Glomerular endothelial cell (primary cell): ENCODE data around the gene PAK1IP1. TPM values are rescaled to one million over a fixed set of nuclear protein-coding genes. Genes with fewer than 3 reads are reported as not detected.
"Not testable (repeated sequence)": the region's sequence is repeated elsewhere in the genome, so short reads cannot be mapped to it uniquely, and the experiment has no call there.

Experiments
- DNase-seq: peaks from one replicate; pipeline ENCODE4 v3.0.0-alpha.2; 2011; ENCODE audit warnings: low read depth, low spot score; ENCODE audit errors: extremely low read depth
- total RNA-seq: library from RNA; depleted of rRNA; stranded (reverse); fragments of >200 nt; gene quantifications from 2 replicates; pipeline ENCODE4 v1.2.3, GENCODE V29; 2015

PAK1IP1 gene
- total RNA-seq, 1 donor from 2014 or later, result 15.9 TPM

DNA sequence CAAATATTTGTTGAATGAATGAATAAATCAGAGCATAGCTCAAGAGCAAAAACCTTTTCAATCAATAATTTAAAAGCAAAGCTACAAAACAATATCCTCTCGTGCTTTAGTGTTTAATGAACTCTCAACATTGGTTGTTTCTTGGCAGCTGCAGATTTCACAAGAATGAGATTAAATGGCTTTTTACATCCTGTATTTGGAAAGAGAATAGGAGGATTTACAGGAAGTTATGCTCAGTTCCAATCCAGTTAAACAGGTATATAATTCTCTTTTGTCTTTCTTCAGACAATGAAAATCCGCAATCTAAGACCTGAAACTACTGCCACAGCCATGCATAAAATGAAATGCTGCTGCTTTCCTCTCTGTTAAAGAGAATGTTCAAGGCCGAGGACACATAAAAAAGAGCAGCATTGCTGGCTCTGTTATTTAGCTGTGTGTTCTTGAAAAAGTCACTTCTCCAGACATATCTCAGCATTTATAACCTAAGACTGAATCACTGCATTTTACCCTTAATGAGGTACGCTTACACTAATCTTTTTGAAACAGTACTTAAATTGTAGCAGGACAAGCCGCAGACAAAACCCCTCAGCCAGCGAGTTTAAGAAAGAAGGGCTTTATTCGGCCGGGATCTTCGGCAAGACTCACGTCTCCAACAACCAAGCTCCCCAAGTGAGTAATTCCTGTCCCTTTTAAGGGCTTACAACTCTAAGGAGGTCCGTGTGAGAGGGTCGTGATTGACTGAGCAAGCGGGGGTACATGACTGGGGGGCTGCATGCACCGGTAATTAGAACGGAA, 3.9 kb upstream of the PAK1IP1 start:
- DNase-seq, result no peak

DNA sequence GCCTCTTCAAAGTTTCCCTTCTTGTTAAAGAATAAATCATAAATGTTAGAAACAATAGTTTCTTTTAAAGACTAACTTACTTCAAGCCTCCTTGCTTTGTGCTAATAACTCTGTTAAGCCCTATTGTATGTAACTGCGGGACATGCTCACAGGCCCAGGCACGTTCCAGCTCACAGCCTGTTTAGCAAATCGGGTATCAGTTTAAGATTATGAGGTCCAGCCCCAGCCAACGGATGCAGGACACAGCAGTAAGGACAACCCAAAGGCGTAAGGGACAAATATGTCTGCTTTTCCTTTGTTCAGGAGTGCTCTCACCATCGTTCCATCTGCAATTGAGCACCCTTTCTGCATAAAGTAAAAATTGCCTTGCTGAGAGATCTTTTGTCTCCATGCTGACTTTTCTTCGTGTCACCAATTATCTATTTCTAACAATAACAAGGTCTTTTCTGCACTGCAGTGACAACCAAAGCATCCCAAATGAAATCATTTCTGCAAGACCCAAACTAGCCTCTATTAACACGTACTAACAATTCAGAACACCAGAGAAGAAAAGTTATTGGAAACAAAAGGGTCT, 1.7 kb upstream of the PAK1IP1 start:
- no peak for DNase-seq

DNA sequence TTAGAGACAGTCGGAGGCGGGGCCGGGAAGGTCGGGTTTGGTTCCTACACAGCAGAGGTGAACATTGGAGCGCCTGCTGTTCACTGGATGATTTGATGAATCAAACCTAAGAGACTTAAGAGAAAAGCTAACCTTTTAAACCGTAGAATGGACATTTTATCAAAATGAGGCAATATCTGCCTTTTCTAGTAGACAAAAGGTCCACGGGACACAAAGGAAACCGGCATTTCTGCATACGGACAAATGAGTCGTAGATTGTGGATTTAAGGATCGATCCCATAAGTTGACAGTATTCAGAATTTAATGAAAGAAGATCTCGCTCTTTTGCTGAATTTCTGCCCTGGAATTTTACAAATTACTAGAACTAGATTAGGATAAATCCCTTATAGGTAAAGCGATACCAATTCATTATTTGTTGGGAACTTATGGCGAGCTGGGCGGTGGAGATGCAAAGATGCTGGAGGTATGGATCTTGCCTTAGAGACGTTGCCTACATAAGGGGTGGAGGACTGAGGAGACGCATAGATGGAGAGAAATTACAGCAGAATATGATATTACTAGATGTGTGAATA, 400 bp downstream of the PAK1IP1 start:
- peak; percentile 7 for DNase-seq

DNA sequence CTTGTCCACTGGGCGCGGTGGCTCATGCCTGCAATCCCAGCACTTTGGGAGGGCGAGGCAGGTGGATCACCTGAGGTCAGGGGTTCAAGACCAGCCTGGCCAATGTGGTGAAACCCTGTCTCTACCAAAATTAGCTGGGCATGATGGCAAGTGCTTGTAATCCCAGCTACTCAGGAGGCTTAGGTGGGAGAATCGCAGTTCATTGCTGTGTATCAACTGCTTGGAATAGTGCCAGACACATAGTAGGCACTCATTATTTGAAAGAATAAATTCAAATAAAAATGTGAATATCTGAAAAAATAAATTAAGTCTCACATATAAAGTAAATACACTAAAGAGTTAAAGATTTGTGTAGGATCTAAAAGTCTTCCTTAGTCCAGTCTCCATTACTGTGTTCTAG, 1.9 kb downstream of the PAK1IP1 start:
- DNase-seq, result no peak

DNA sequence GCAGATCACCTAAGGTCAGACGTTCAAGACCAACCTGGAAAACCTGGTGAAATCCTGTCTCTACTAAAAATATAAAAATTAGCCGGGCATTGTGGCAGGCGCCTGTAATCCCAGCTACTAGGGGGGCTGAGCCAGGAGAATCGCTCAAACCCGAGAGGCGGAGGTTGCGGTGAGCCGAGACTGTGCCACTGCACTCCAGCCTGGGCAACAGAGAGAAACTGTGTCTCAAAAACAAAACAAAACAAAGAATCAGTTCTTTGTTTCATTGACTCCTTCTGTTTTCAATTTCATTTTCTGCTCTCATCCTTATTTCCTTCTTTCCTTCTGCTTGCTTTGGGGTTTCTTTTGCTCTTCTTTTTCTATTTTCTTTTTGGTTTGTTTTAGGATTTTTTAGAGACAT, 19.2 kb downstream of the PAK1IP1 start:
- DNase-seq, result no peak

DNA sequence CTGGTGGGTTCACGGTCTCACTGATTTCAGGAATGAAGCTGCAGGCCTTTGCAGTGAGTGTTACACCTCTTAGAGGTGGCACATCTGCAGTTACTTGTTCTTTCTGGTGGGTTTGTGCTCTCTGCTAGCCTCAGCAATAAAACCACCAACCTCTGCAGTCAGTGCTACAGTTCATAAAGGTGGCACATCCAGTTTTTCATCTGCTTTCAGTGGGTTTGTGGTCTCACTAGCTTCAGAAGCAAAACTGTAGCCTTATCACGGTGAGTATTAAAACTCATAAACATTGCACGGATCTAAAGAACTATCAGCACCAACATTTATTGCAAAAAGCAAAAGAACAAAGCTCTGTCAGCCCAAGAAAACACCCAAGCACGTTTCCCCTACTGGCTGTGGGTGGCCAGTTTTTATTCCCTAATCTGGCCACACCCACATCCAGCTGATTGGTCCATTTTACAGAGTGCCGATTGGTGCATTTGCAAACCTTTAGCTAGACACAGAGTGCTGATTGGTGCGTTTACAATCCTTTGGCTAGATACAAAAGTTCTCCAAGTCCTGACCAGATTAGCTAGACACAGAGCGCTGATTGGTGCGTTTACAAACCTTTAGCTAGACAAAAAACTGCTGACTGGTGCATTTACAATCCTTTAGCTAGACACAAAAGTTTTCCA, 24.7 kb downstream of the PAK1IP1 start:
- DNase-seq, result no peak

DNA sequence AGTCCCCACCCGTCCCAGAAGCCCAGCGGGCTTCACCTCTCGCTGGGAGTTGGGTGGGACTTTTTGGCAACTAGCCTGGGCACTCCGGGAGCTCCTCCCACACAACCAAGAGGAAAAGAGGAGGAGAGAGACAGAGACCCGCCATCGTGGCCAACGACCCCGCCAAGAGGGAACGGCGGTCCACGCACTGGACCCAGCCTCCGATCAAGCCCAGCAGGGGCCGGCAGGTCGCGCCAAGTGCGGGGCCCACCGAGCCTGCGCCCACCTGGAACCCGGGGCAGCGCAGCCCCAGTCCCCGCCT, 25.1 kb downstream of the PAK1IP1 start:
- no peak for DNase-seq

DNA sequence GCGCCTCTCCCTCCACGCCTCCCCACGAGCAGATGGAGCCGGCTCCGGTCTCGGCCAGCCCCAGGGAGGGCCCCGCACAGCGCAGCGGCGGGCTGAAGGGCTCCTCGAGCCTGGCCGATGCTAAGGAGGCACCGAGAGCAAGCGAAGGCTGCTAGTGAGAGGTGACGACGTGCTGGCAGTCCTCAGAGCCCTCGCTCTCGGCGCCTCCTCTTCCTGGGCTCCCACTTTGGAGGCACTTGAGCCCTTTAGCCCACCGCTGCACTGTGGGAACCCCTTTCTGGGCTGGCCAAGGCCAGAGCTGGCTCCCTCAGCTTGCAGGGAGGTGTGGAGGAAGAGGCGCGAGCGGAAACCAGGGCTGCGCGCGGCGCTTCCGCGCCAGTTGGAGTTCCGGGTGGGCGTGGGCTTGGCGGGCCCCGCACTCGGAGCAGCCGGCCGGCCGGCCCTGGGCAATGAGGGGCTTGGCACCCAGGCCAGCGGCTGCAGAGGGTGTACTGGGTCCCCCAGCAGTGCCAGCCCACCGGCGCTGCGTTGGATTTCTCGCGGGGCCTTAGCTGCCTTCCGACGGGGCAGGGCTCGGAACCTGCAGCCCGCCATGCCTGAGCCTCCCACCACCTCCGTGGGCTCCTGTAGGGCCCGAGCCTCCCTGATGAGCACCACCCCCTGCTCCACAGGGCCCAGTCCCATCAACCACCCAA, 25.6 kb downstream of the PAK1IP1 start:
- no peak for DNase-seq

DNA sequence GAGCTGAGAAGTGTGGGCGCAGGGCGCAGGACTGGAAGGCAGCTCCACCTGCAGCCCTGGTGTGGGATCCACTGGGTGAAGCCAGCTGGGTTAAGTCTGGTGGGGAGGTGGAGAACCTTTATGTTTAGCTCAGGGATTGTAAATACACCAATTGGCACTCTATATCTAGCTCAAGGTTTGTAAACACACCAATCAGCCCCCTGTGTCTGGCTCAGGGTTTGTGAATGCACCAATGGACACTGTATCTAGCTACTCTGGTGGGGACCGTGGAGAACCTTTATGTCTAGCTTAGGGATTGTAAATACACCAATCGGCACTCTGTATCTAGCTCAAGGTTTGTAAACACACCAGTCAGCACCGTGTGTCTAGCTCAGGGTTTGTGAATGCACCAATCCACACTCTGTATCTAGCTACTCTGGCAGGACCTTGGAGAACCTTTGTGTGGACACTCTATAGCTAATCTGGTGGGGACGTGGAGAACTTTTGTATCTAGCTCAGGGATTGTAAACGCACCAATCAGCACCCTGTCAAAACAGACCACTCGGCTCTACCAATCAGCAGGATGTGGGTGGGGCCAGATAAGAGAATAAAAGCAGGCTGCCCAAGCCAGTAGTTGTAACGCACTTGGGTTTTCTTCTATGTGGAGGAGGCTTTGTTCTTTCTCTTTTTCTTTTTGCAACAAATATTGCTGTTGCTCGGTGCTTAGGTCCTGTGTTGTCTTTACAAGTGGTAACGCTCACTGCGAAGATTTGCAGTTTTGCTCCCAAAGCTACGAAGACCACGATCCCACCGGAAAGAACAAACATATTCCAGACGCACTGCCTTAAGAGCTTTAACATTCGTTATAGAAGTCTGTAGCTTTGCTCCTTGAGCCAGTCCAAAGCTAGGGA, 26.4 kb downstream of the PAK1IP1 start:
- not testable (repeated sequence) for DNase-seq

DNA sequence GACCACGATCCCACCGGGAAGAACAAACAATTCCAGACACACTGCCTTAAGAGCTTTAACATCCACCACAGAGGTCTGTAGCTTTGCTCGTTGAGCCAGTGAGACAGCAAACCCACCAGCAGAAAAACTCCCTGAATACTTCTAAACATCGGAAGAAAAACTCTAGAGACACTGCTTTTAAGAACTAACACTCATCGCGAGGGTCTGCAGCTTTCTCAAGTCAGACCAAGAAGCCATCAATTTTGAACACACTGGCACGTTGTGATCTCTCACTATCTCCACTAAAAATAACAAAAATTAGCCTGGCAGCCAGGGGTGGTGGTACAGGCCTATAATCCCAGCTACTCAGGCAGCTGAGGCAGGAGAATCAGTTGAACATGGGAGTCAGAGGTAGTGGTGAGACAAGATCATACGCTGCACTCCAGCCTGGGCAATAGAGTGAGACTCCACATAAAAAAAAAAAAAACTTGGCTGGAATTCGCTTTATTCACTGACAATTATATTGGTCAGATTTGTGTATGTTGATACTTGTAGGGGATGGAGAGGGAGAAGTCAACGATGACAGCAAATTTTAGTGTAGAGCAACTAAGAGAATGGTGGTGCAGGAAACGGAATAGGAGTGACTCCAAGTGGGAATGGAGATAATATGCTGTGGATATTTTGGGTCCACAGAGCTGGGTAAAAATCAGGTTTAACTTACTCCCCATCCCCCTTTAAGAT, 27.2 kb downstream of the PAK1IP1 start:
- DNase-seq, result no peak

DNA sequence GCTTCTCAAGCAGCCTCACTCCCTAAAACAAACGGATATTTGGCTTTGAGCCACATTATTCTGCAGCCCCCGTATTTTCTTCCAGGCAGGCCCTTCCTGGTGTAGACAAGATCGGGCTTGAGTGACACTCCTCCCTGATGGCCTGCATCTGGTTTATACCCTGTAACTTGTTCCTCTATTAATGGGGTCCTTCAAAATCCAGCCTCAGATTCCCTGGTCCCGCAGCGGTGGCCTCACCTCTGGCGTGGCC, 27.7 kb downstream of the PAK1IP1 start:
- no peak for DNase-seq

DNA sequence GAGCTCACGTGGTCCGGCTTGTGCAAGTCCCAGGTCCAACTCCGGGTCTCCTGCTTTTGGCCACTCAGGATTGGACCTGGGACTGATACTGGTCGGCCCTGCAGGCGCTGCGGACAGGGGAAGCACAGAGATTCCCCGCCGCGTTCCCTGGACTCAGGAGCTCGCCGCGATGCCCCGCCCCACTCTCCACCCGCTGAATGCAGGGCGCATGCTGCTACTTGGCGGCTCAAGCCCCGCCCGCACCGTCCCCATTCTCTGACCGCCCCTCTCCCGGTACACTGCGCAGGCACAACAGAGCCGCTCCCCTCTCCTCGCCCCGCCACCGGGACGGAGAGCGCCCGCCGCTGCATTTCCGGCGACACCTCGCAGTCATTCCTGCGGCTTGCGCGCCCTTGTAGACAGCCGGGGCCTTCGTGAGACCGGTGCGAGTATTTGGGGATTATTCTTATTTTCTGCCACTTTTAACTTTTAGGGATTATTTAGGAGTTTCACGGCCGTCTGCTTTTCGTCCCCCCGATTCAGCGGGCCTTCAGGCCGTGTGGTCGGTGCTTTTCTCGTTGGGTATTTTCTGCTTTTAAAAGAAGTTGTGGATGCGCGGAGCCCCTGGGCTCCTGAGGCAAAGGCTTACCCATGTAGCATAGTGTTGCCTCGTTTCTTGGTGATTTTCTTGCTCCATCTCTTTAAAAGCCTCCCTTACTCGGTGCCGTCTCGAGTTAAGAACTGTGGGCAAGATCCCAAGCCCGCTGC, 28.2 kb downstream of the PAK1IP1 start, which contains the start of gene TMEM14C:
TSS of gene TMEM14C (plus strand) at position 251 of the 747 bp plus-strand sequence. CDS start 1,544 bp downstream, outside the sequence.
- peak; percentile 60 for DNase-seq

DNA sequence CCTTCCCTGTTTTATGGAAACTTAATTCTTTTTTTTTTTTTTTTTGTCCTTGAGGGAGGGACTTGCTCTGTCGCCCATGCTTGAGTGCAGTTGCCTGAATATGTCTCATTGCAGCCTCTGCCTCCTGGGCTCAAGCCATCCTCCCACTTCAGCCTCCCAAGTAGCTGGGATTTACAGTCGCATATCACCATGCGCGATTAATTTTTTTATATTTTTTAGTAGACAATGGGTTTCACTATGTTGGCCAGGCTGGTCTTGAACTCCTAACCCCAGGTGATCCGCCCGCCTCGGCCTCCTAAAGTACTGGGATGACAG, 28.8 kb downstream of the PAK1IP1 start:
- DNase-seq, result no peak

DNA sequence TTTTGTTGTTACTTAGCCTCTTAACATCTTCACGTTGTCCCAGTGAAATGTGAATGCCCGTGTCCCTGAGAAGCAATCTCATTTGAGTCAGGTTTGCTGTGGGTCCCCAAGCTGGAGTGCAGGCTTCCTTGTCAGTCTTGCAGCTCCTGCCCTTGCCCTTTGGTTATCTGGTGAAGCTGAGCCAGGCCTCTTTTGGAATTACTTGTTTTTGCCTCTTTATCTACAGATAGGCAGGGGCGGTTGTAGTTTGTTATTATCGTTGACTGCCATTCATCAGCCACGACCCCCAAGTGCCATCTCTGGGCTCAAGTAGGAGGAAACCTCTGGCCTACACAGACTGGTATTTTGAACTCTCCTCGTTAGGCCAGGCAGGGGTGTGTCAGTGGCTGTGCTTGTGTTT, 30.3 kb downstream of the PAK1IP1 start:
- DNase-seq, result no peak

DNA sequence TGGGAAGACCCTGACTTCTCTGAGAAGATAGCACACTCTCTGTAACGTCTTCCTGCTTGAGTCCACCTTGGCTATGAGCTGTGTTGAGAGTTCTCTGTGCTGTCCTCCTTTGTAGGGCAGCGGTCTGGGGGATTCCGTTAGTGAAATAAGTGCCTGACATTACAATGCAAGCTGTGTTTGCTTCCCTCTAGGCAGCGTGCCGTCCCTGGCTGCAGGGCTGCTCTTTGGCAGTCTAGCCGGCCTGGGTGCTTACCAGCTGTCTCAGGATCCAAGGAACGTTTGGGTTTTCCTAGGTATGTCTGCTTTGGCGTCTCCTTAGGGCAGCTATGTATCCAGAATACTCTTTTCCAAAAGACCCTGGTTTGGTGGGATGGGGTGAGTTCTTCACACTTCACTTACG, 30.9 kb downstream of the PAK1IP1 start:
- DNase-seq, result no peak

DNA sequence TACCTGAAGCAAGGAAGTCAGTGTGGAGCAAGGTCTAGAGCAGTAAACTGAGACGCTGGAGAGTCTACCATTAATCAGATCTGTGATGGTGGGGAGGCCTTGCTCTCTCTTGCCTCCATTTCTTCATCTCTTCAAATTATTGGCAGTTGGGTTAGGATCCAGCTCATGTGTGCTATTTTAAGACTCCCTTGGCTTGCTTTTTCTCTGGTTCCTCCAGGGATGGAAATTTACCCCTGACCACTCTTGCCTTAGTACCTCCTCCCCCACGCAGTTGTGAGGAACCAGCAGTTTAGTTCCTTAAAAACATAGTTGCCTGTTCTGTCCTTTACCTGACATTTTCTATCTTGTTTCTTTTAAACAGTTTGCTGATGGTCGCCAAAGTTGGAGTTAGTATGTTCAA, 35.5 kb downstream of the PAK1IP1 start:
- DNase-seq, result no peak

DNA sequence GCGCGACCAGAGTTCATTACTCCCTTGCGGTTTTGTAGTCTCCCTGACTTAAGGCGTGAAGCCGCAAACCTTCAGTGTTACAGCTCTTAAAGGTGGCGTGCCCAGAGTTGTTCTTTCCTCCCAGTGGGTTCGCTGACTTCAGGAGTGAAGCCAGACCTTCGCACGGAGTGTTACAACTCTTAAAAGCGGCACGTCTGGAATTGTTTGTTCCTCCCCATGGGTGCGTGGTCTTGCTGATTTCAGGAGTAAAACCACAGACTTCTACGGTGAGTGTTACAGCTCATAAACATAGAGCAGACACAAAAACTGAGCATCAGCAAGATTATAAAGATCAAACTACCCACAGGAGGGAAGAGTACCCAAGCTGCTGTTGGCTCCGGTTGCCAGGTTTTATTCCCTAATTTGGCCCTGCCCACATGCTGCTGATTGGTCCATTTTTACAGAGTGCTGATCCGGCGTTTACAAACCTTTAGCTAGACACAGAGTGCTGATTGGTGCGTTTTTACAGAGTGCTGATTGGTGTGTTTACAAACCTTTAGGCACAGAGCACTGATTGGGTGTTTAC, 38.5 kb downstream of the PAK1IP1 start:
- DNase-seq, result no peak

DNA sequence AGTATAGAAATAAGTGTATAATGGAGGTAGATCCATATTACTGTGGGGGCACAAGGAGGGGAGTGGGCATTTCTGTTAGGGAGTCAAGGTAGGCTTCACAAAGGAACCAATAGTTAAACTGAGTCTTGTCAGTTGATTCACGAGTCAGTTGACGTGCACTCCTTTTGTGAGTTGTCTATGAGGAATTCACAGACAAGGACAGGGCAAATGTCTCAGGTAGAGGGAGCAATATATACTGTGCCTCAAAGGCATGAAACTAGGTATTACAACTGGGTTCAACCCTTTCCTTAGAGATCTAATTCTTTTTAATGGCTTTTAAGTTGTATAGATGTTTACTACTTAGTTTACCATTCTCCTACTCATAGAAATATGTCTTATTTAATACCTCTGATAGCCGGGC, 39.1 kb downstream of the PAK1IP1 start:
- no peak for DNase-seq

DNA sequence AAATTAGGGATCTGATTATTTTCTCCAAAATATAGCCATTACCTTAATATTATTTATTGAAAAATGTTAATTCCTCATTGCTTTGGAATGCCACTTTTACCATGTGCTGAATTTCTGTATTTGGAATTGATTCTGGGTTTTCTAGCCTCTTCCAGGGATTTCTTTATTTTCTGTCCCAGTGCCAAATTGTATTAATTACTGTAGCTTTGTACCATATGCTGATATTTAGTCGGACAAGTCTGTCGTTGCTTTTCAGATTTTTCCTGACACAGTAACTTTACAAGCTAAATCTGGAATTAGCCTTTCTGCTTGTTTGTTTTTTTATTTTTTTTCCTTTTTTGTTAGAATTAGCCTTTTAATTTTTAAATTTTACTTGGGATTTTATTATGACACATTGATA, 42.0 kb downstream of the PAK1IP1 start:
- DNase-seq, result no peak
